Activated CD4-positive, alpha-beta T cell treated with anti-CD3 and anti-CD28 coated beads, Interleukin-2, amount 50 U/mL, for 4 hours (primary cell): ENCODE data around the gene CDH4.
"Not testable (repeated sequence)": the region's sequence is repeated elsewhere in the genome, so short reads cannot be mapped to it uniquely, and the experiment has no call there.

Experiments used
- DNase-seq, 2 experiments: peaks; one replicate each; pipeline ENCODE4 v3.0.0-alpha.2; 2020

The CDH4 gene

GRCh38 chr20:61979701-61980635 is 727.9 kb downstream of the CDH4 start:
- no peak for DNase-seq

- no peak for DNase-seq
Measured at GRCh38 chr20:61980647-61981583, 728.9 kb downstream of the CDH4 start.

GRCh38 chr20:61981691-61982090 is 729.6 kb downstream of the CDH4 start:
- not testable (repeated sequence) for DNase-seq

- no peak for DNase-seq
Measured at GRCh38 chr20:61982191-61982950, 730.3 kb downstream of the CDH4 start.

GRCh38 chr20:61982951-61983315 is 730.9 kb downstream of the CDH4 start:
- DNase-seq: no peak

GRCh38 chr20:61983965-61984364 is 731.9 kb downstream of the CDH4 start:
- no peak for DNase-seq

GRCh38 chr20:61984431-61984830 is 732.4 kb downstream of the CDH4 start:
- DNase-seq: not testable (repeated sequence)

- DNase-seq: no peak
Measured at GRCh38 chr20:61985096-61985495, 733.0 kb downstream of the CDH4 start.

GRCh38 chr20:61986762-61987321 is 734.8 kb downstream of the CDH4 start:
- DNase-seq: no peak

GRCh38 chr20:61988665-61989064 is 736.6 kb downstream of the CDH4 start:
- DNase-seq: no peak

- no peak for DNase-seq
Measured at GRCh38 chr20:61989741-61990140, 737.7 kb downstream of the CDH4 start.
